Mesodermal cell (in vitro differentiated cells): ENCODE results near the gene C1QTNF7. TPM values are rescaled to one million over a fixed set of nuclear protein-coding genes. Genes with fewer than 3 reads are reported as not detected.

ENCODE experiments used
- H3K27ac ChIP-seq: 2 replicates; pipeline ENCODE4 v1.7.0; 2013; ENCODE audit warnings: mild to moderate bottlenecking, low read depth, low read length, moderate library complexity; ENCODE audit not compliant: severe bottlenecking
- H3K36me3 ChIP-seq: 2 replicates; pipeline ENCODE4 v1.7.1; 2013; ENCODE audit warnings: mild to moderate bottlenecking, low read length, moderate library complexity; ENCODE audit not compliant: control insufficient read depth, insufficient read depth
- H3K4me1 ChIP-seq: one replicate; pipeline ENCODE4 v1.7.1; 2013; ENCODE audit warnings: mild to moderate bottlenecking, low read length; ENCODE audit not compliant: insufficient read depth, control insufficient read depth, poor library complexity, severe bottlenecking
- H3K4me3 ChIP-seq: 2 replicates; pipeline ENCODE4 v1.7.0; 2013; ENCODE audit warnings: low read length, control low read depth, mild to moderate bottlenecking; ENCODE audit not compliant: insufficient read depth, poor library complexity, severe bottlenecking; ENCODE audit errors: extremely low read depth
- H3K9me3 ChIP-seq: 2 replicates; pipeline ENCODE4 v1.7.1; 2013; ENCODE audit warnings: mild to moderate bottlenecking, low read length, moderate library complexity; ENCODE audit not compliant: control insufficient read depth
- WGBS, 2 experiments: methylation state at CpG; one replicate each; pipeline ENCODE4 v1.1.5; 2013; ENCODE audit warnings: missing lambda C conversion rate in 2 of 2; ENCODE audit not compliant: insufficient coverage in 2 of 2; 5-methylcytosine and 5-hydroxymethylcytosine counted together
- polyA plus RNA-seq, 2 experiments: library from polyadenylated mRNA; stranded (reverse); fragments of 50-300 nt; gene quantifications; one replicate each; pipeline ENCODE4 v1.2.3, GENCODE V29; 2013

Gene C1QTNF7, protein sequence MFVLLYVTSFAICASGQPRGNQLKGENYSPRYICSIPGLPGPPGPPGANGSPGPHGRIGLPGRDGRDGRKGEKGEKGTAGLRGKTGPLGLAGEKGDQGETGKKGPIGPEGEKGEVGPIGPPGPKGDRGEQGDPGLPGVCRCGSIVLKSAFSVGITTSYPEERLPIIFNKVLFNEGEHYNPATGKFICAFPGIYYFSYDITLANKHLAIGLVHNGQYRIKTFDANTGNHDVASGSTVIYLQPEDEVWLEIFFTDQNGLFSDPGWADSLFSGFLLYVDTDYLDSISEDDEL
- not detected for polyA plus RNA-seq (2013, experiment 1 of 2)
- polyA plus RNA-seq (2013, experiment 2 of 2), result 0.20 TPM

DNA sequence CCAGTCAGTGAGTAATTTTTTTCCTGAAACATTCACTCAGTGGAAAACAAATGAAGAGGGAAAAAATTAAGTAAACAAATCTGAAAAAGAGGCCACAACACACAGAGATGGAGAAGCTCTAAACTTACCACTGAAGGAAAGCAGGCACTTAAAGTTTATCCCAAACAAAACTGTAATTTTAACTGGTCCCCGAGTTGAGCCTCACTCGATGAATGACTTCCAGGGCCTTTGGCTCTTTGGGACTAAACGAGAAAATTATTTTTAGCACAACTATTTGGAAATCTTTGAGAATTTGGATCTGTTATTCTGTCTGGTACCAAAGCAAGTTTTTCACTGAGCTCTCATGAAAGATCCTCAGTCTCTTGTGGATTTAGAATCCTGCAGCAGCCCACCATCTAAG, at the start of gene C1QTNF7:
Gene C1QTNF7 (plus strand): TSS at position 333 of the 400 bp plus-strand sequence. CDS start 7,711 bp downstream, outside the sequence.
- Histone ChIP-seq H3K4me1 (no peaks in the 10 kb centered on the region), H3K36me3 (no peaks in the 10 kb centered on the region), H3K27ac (no peak within 1 kb of the TSS), H3K9me3 (no peaks in the 10 kb centered on the region), H3K4me3 (no peak within 1 kb of the TSS)
- WGBS, 2 experiments, result 67% methylated on average over 1 of the region's 3 CpGs; no CpG with 5 or more reads in 1 of the 2 experiments

DNA sequence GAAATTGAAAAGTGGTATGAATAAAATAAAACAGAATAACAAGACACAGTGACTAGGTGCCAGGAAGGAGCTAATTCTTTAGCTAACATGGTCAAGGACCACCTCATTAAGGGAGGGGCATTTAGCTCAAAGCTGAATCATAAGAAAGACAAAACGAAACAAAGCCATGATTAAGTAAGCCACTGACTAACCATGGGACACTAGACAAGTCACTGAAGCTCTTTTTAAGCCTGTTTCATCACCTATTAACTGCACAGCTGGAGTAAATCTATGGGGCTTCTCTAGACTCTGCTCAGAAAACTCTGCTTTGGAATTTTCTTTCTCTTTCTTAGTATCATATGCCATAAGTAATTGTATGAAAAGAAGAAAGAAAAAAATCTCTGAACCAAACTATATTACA, 49.8 kb upstream of the C1QTNF7 start:
- Histone ChIP-seq H3K4me1 (peaks cover 10% of the 10 kb centered on the region), H3K27ac (no peak overlapping the region), H3K9me3 (no peaks in the 10 kb centered on the region), H3K36me3 (no peaks in the 10 kb centered on the region), H3K4me3 (no peak overlapping the region)
- WGBS, 2 experiments, result 64 to 80% methylated on average over 1 of the region's 1 CpG

DNA sequence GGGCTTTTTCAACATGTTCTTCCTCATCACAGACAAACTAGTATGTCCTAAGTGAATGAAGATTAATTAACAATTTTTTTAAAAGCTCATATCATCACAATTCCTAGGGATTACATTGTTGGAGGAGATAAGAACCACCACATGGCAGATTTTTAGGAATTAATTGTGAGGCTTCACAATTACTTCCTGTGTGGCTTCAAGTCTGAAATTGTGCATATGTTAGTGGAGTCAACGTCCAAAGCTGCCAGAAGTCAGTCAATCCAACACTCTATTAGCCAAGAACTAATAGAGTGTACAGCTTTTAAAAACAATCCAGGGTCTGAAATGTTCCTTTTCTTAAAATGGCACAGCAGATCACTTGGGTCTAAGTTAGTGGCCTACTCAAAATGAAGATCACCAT, 49.3 kb upstream of the C1QTNF7 start:
- H3K4me1 ChIP-seq, result peaks cover 10% of the 10 kb centered on the region
- no peaks in the 10 kb centered on the region for H3K9me3 ChIP-seq
- H3K27ac ChIP-seq, result no peak overlapping the region
- H3K4me3 ChIP-seq, result no peak overlapping the region
- no CpG with 5 or more reads among the region's 1 CpG for WGBS, 2 experiments
- no peaks in the 10 kb centered on the region for H3K36me3 ChIP-seq

DNA sequence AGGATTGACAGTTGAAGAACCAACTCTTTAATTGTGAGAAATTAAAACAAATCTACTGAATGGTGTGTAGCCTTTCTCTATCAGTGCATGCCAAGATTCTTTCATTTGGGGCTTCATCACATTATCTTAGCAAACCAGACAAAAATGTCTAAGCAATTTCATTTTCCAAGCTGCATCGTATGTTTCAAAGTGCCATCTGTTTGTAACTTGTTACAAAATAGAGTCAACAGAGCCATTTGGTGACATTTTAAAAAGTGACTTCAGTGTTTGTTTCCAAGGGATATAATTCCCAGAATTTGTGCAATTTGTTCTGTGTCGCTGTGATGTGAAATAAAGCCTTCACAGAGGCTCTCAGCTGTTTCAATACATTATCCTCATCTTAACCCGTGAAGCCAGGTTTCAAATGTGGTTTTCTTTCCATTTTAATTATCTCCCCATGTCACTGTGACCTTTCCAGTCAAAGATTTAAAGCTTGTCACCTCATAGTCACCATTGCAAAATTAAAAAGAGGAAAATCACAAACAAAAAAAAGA, 46.0 kb upstream of the C1QTNF7 start:
- no peak overlapping the region for H3K27ac ChIP-seq
- no peaks in the 10 kb centered on the region for H3K9me3 ChIP-seq
- WGBS, 2 experiments, result 93 to 94% methylated on average over 2 of the region's 3 CpGs
- no peaks in the 10 kb centered on the region for H3K36me3 ChIP-seq
- H3K4me3 ChIP-seq, result no peak overlapping the region
- H3K4me1 ChIP-seq, result no peaks in the 10 kb centered on the region

DNA sequence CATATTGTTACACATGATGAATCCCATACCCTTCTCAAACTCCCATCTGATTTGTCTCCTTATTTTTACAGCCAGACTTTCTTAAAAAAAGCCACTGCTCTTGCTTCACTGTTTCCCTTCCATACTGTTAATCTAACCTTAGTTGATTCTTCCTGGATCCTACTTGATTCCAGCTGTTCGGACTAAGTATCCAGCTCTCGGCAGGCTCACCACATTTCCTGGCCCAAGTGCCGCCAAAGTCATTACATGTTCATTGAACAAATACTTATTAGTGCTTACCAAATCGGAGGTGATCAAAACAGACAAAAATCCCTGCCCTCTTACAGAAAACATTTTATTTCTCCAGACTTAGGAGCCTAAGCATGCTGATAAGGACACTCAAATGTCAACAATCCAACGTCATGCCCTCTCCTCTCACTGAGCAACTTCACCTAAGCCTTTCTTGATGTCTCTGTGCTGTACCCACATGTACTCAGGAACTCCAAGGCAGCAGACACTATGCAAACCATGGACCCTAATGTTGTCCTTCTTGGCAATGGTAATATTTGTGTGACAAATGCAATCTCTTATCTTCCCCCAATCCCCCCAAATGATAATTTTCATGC, 45.1 kb upstream of the C1QTNF7 start:
- Histone ChIP-seq H3K27ac (no peak overlapping the region), H3K4me3 (no peak overlapping the region), H3K9me3 (no peaks in the 10 kb centered on the region), H3K4me1 (no peaks in the 10 kb centered on the region), H3K36me3 (no peaks in the 10 kb centered on the region)
- 89 to 94% methylated on average over 5 of the region's 5 CpGs for WGBS, 2 experiments

DNA sequence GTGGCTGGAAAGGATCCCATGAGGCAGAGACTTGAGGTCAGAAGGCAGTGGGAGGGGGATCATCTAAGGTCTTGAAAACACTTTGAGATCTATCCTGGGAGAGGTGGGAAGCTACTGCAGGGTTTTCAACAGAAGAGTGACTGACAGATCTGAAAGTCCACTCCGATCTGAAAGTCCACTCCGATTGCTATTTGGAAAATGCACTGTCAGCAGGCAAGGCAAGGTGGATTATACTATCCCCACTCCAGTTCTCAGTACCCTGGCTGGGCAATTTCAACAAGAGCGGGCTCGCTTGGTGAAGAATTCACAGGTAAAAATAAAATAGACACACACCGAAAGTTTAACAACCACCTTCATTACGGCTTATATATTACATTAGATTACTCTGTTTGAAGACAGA, 42.3 kb upstream of the C1QTNF7 start:
- no peak overlapping the region for H3K27ac ChIP-seq
- H3K9me3 ChIP-seq, result no peaks in the 10 kb centered on the region
- no peaks in the 10 kb centered on the region for H3K36me3 ChIP-seq
- no peak overlapping the region for H3K4me3 ChIP-seq
- WGBS, 2 experiments, result 93% methylated on average over 4 to 6 of the region's 6 CpGs
- no peaks in the 10 kb centered on the region for H3K4me1 ChIP-seq

DNA sequence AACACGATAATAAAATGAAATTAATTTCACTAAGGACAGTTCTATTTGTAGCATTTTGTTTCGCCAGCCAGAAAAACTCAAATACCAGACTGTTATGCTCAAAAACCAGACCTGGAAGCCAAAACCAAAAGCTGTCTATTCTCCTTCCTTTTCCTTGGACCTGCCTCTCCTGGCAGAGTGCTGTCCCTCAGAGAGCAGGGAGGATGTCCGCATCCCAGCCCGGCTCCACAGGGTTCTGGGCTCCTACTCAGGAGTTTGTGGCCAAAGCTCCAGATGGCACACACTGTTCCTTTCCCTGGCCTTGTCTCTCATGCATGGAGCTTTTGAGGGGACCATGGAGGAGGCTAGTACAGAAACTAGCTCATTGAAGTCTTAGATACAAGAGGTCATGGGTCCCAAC, 41.9 kb upstream of the C1QTNF7 start:
- Histone ChIP-seq H3K4me1 (no peaks in the 10 kb centered on the region), H3K27ac (no peak overlapping the region), H3K4me3 (no peak overlapping the region), H3K36me3 (no peaks in the 10 kb centered on the region), H3K9me3 (no peaks in the 10 kb centered on the region)
- 91 to 94% methylated on average over 3 of the region's 4 CpGs for WGBS, 2 experiments

DNA sequence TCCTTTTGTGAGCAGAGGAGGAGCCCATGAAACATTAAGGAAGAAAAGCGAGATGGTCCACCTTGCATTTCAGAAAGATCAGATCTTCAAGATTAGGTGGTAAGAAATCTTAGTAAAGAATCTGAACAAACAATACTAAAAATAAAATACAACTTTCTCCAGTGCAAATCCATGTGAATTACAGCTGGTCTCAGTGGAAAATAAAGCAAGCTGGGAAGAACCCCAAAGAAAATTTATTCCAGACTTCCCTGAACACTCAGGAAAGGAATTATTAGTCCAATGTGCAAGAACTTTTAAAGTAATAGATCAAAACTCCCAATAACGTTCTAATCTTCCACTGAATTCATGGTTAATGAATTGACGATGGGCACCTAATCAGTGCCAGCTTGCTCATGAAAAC, 37.3 kb upstream of the C1QTNF7 start:
- no peaks in the 10 kb centered on the region for H3K9me3 ChIP-seq
- WGBS, 2 experiments, result 100% methylated on average over 1 of the region's 3 CpGs

DNA sequence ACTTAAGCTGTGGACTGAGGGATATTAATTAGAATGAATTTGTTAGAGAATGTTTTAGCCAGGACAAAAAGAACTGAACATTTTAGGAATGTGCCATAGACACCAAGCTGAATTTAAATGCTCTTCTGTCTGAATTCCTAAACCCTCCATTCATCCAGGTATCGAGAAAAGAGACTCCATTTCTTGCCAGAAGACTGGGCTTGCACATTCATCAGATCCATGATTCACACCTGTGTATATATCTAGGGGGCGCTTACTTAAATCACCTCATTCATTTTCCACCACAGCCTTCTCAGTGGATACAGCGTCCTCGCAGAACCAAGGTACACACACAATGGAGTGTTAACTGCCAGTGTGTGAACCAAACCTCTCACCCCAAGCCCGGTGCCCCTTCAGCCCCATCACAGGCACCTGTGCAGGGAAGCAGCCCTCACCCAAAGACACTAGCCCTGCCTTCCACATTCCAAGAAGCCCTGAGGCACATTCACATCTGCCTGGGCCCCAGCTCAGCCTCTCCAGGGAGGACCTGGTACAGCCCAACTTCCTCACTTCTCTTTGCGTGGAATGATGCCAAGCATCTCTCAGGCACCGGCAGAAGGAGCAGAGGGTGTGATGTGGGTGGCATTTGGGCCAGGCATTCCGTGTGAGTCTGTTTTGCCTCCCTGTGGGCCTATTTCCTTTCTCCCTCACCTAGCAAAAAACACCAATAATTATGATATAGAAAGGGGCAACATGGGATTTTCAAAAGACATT, 35.6 kb upstream of the C1QTNF7 start:
- whole genome bisulfite sequencing, 2 experiments, result 94 to 98% methylated on average over 2 to 5 of the region's 8 CpGs
- no peaks in the 10 kb centered on the region for H3K4me1 ChIP-seq
- no peaks in the 10 kb centered on the region for H3K36me3 ChIP-seq
- no peak overlapping the region for H3K4me3 ChIP-seq
- H3K27ac ChIP-seq, result no peak overlapping the region
- H3K9me3 ChIP-seq, result no peaks in the 10 kb centered on the region

More for the DNA sequence above, 37.3 kb upstream of the C1QTNF7 start:
- Histone ChIP-seq H3K4me3 (no peak overlapping the region), H3K4me1 (no peaks in the 10 kb centered on the region), H3K27ac (no peak overlapping the region), H3K36me3 (no peaks in the 10 kb centered on the region)

DNA sequence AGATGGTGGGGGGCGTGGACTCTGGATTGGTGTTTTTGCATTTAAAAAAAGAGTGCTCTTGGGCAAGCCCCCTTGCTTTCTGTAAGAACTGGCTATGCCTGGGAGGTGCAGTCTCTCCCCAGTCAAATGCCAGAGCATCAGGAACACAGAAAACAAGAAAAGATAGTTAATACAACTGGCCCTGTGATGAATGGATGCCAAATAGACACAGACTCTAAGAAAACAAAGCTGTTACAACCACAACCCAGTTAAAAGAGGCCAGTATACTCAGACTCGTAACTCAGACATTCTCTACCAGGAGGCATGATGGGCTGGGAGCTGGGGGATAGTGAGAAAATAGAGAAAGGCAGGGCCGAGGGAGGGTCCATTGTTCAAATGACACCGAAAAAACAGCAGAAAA, 32.5 kb upstream of the C1QTNF7 start:
- Histone ChIP-seq H3K36me3 (no peaks in the 10 kb centered on the region), H3K27ac (no peak overlapping the region), H3K4me1 (no peaks in the 10 kb centered on the region), H3K4me3 (no peak overlapping the region), H3K9me3 (no peaks in the 10 kb centered on the region)
- WGBS, 2 experiments, result 80 to 85% methylated on average over 1 to 3 of the region's 4 CpGs
